HCT116 (cell line): ENCODE data around the gene ADNP.

Experiments
- ATF3 ChIP-seq: IDR thresholded peaks from 2 replicates; pipeline ENCODE4 v1.6.1; 2012
- CTCF ChIP-seq, 3 experiments: fragments of 200-600 bp in 1 of 3; sonication (generic) in 1 of 3; IDR thresholded peaks in 2 of 3; conservative IDR thresholded peaks in 1 of 3; 2 replicates each; pipeline ENCODE4 v1.5.1; 2012 to 2017; ENCODE audit warnings: low read depth in 2 of 3, low read length in 2 of 3, antibody characterized with exemption in 1 of 3, borderline replicate concordance in 1 of 3, control low read depth in 1 of 3, mild to moderate bottlenecking in 1 of 3, mixed read lengths in 1 of 3, mixed run types in 1 of 3, moderate library complexity in 1 of 3; ENCODE audit not compliant: insufficient read depth in 1 of 3
- EZH2 ChIP-seq: fragments of 200-600 bp; sonication (generic); IDR thresholded peaks from 2 replicates; pipeline ENCODE4 v1.6.1; 2017; ENCODE audit warnings: antibody characterized with exemption, mixed run types
- FOSL1 ChIP-seq: IDR thresholded peaks from 2 replicates; pipeline ENCODE4 v1.6.1; 2012; ENCODE audit warnings: low read depth
- JUND ChIP-seq: IDR thresholded peaks from 2 replicates; pipeline ENCODE4 v1.6.1; 2012
- MAX ChIP-seq: IDR thresholded peaks from 2 replicates; pipeline ENCODE4 v1.6.1; 2012
- POLR2A ChIP-seq: IDR thresholded peaks from 2 replicates; pipeline ENCODE4 v1.7.0; 2011; ENCODE audit warnings: borderline replicate concordance; ENCODE audit not compliant: insufficient read depth, insufficient read length; ENCODE audit errors: extremely low read depth
- POLR2AphosphoS5 ChIP-seq: IDR thresholded peaks from 2 replicates; pipeline ENCODE4 v1.6.1; 2011; ENCODE audit warnings: mild to moderate bottlenecking, low read depth, low read length, moderate library complexity
- RAD21 ChIP-seq: IDR thresholded peaks from 2 replicates; pipeline ENCODE4 v1.6.1; 2012; ENCODE audit warnings: low read depth, mild to moderate bottlenecking
- REST ChIP-seq: IDR thresholded peaks from 2 replicates; pipeline ENCODE4 v1.6.1; 2012; ENCODE audit warnings: low read depth
- SP1 ChIP-seq: IDR thresholded peaks from 2 replicates; pipeline ENCODE4 v1.6.1; 2012; ENCODE audit warnings: low read depth
- ZBTB33 ChIP-seq: IDR thresholded peaks from 2 replicates; pipeline ENCODE4 v1.6.1; 2011; ENCODE audit warnings: mild to moderate bottlenecking, low read length, moderate library complexity; ENCODE audit not compliant: insufficient replicate concordance; ENCODE audit errors: extremely low read depth

GRCh38 chr20:50901301-50901700, 29.9 kb downstream of the ADNP start:
- TF ChIP-seq JUND (no peak), MAX (no peak), POLR2A (no peak), CTCF (IDR thresholded peaks at IDR 0.05 in 2 of 3, conservative IDR thresholded peaks at IDR 0.05 in 1 of 3; ENCODE audit: borderline replicate concordance in 1 of 3, insufficient read depth in 1 of 3, low read depth in 2 of 3, low read length in 2 of 3) (no peak), REST (no peak), EZH2 (no peak), POLR2AphosphoS5 (no peak), SP1 (no peak), ZBTB33 (no peak), RAD21 (no peak), FOSL1 (no peak), ATF3 (no peak)
